Right lobe of liver (tissue), 6 donors: ENCODE data around the gene REN. TPM values are rescaled to one million over a fixed set of nuclear protein-coding genes. Genes with fewer than 3 reads are reported as not detected.

ENCODE experiments used
- ATAC-seq, 4 donors: fragments of 200-7000 bp; cut with Tn5 transposase; one replicate each; pipeline ENCODE4 v1.9.1; 2020; ENCODE audit warnings: mild to moderate bottlenecking in 4 of 4, moderate library complexity in 4 of 4
- DNase-seq, 3 donors: peaks; one replicate each; pipeline ENCODE4 v3.0.0-alpha.2; 2020
- H3K27ac ChIP-seq, 3 donors: fragments of 200-600 bp; one replicate each; pipeline ENCODE4 v1.8.0; 2022
- H3K27me3 ChIP-seq, 2 donors: fragments of 200-600 bp; one replicate each; pipeline ENCODE4 v1.8.0; 2022
- H3K36me3 ChIP-seq, 4 donors: fragments of 200-600 bp; sonication (generic) in 1 of 4; one replicate each; pipeline versions ENCODE4 v1.5.1 to v1.8.0; 2017 to 2022; ENCODE audit warnings: control low read depth in 1 of 4
- H3K4me1 ChIP-seq, 4 donors: fragments of 200-600 bp; sonication (generic) in 1 of 4; one replicate each; pipeline versions ENCODE4 v1.5.1 to v1.8.0; 2017 to 2022; ENCODE audit warnings: control low read depth in 1 of 4
- H3K4me3 ChIP-seq, 3 donors: fragments of 200-600 bp; one replicate each; pipeline ENCODE4 v1.8.0; 2022
- H3K9me3 ChIP-seq, 4 donors: fragments of 200-600 bp; sonication (generic) in 1 of 4; one replicate each; pipeline versions ENCODE4 v1.5.1 to v1.8.0; 2017 to 2022; ENCODE audit warnings: control low read depth in 1 of 4
- CTCF ChIP-seq, 4 donors: fragments of 200-600 bp in 3 of 4; fragments of 450-650 bp in 1 of 4; IDR thresholded peaks; one replicate each; pipeline versions ENCODE4 v1.5.1 to v1.8.0; 2016 to 2022; ENCODE audit warnings: antibody characterized with exemption in 4 of 4, mild to moderate bottlenecking in 2 of 4
- POLR2A ChIP-seq: fragments of 450-650 bp; IDR thresholded peaks from one replicate; pipeline ENCODE4 v1.6.1; 2017; ENCODE audit warnings: antibody characterized with exemption, mild to moderate bottlenecking
- WGBS: methylation state at CpG from one replicate; pipeline ENCODE4 v1.1.6; 2018; ENCODE audit warnings: low coverage, low lambda C conversion rate; ENCODE audit not compliant: insufficient coverage; ENCODE audit errors: missing lambda C conversion rate; 5-methylcytosine and 5-hydroxymethylcytosine counted together
- intact Hi-C, 2 donors: fragments of 100-400 bp; cut with DNase I; formaldehyde crosslinking; loops; one replicate each; pipeline versions ENCODE4 v1.11.2 to v1.14.1; 2022
- total RNA-seq, 6 experiments: library from RNA; depleted of rRNA in 2 of 6; stranded (reverse); fragments of >200 nt in 2 of 6; fragmentation: NEBNext Ultra II Directional in 3 of 6; extraction: Animal tissue kit (Norgen Biotek cat#: 25700) in 3 of 6; gene quantifications; one replicate each; pipeline versions ENCODE4 v1.1.0 to v1.2.4, GENCODE V29; 2016 to 2023
- donor health status: DM: no; HTN: yes; CAD: no.
- donor health status: DM: no; HTN: no; CAD: no.
- donor health status: DM: no; HTN: no; CAD: no.
- donor health status: DM: no; HTN: yes; CAD: no.
- donor health status: DM: no; HTN: yes; CAD: no.

REN gene
- total RNA-seq, 6 experiments from 2014 or later, result 0.25 to 0.44 (median 0.27) TPM; not detected in 1

- Histone ChIP-seq H3K4me3 (peak overlapping the region in 2 of 3 donors; percentile 21 to 37), H3K27ac (no peak overlapping the region)
- 41% methylated on average over 11 of the region's 44 CpGs for WGBS
These were observed 24.4 kb upstream of the REN start for GRCh38 chr1:204190212-204191211.

GRCh38 chr1:204188959-204189639, 23.0 kb upstream of the REN start:
- Histone ChIP-seq H3K36me3 (no peaks in the 10 kb centered on the region), H3K4me3 (no peak overlapping the region), H3K9me3 (no peaks in the 10 kb centered on the region), H3K27me3 (no peaks in the 10 kb centered on the region), H3K4me1 (peaks cover 0 to 6% (median 0%) of the 10 kb centered on the region in 4 donors), H3K27ac (no peak overlapping the region)
- 63% methylated on average over 8 of the region's 11 CpGs for WGBS
- ATAC-seq, result no peak
- intact Hi-C loops, result no loop called here
- no peak for DNase-seq
- TF ChIP-seq POLR2A (no peak), CTCF (IDR thresholded peaks at IDR 0.05) (no peak)

More at GRCh38 chr1:204190212-204191211, 24.4 kb upstream of the REN start:
- intact Hi-C loops, result no loop called here
- H3K27me3 ChIP-seq, result no peaks in the 10 kb centered on the region
- no peaks in the 10 kb centered on the region for H3K9me3 ChIP-seq
- peak; percentile 67 to 78 (median 75) for ATAC-seq
- H3K36me3 ChIP-seq, result no peaks in the 10 kb centered on the region
- peaks cover 0 to 6% (median 0%) of the 10 kb centered on the region in 4 donors for H3K4me1 ChIP-seq
- no peak for TF ChIP-seq POLR2A
- TF ChIP-seq CTCF (IDR thresholded peaks at IDR 0.05), result no peak
- peak in 2 of 3 donors; percentile 54 to 59 for DNase-seq

GRCh38 chr1:204186597-204186996, 20.5 kb upstream of the REN start:
- whole genome bisulfite sequencing, result 44% methylated on average over 10 of the region's 10 CpGs
- Histone ChIP-seq H3K9me3 (no peaks in the 10 kb centered on the region), H3K4me3 (no peak overlapping the region), H3K36me3 (no peaks in the 10 kb centered on the region), H3K4me1 (peaks cover 0 to 6% (median 0%) of the 10 kb centered on the region in 4 donors), H3K27ac (no peak overlapping the region), H3K27me3 (no peaks in the 10 kb centered on the region)
- intact Hi-C loops, result no loop called here
- ATAC-seq (no peak), DNase-seq (no peak)
- TF ChIP-seq CTCF (IDR thresholded peaks at IDR 0.05), result no peak
- TF ChIP-seq POLR2A, result no peak

GRCh38 chr1:204181116-204181515, 15.0 kb upstream of the REN start:
- WGBS, result 13% methylated on average over 1 of the region's 1 CpG
- Histone ChIP-seq H3K9me3 (no peaks in the 10 kb centered on the region), H3K27me3 (no peaks in the 10 kb centered on the region), H3K36me3 (no peaks in the 10 kb centered on the region), H3K4me1 (no peaks in the 10 kb centered on the region), H3K4me3 (no peak overlapping the region), H3K27ac (no peak overlapping the region)
- no peak for TF ChIP-seq CTCF (IDR thresholded peaks at IDR 0.05)
- no peak for TF ChIP-seq POLR2A
- intact Hi-C loops, result no loop called here
- ATAC-seq, result no peak
- DNase-seq, result no peak
